ENCODE results near the gene TCERG1L.

DNA sequence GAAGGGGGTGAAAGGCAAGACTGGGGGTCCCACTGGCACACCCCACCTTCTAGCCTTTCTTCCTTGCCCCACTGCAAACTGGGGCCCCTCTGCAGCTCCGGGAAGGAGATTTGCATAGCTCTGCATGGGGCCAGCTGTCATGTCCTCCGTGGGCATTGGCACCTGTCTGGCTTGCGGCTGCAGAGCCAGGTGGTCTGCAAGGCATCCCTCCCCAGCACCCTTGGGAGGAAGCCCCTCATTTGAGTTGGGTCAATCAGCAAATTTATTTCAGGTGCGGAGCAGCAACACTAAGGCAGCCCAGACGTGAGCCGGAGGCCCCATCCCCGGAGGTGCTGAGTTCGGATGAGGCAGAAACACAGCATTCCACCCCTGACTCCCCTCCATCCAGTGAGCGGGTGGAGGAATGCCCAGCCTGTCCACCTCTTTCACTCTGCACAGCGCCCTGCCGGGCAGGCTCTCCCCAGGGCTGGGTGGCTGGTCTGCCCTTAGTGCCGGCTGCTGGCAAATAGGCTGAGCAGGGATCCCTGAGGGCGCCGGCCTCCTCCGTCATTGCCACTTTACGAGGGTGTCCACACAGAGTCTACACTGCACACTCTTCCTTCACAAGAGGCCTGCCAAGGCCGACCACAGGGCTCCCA lies 143.2 kb downstream of the TCERG1L start:
- TF ChIP-seq, protein P1, sequence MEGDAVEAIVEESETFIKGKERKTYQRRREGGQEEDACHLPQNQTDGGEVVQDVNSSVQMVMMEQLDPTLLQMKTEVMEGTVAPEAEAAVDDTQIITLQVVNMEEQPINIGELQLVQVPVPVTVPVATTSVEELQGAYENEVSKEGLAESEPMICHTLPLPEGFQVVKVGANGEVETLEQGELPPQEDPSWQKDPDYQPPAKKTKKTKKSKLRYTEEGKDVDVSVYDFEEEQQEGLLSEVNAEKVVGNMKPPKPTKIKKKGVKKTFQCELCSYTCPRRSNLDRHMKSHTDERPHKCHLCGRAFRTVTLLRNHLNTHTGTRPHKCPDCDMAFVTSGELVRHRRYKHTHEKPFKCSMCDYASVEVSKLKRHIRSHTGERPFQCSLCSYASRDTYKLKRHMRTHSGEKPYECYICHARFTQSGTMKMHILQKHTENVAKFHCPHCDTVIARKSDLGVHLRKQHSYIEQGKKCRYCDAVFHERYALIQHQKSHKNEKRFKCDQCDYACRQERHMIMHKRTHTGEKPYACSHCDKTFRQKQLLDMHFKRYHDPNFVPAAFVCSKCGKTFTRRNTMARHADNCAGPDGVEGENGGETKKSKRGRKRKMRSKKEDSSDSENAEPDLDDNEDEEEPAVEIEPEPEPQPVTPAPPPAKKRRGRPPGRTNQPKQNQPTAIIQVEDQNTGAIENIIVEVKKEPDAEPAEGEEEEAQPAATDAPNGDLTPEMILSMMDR (IDR thresholded peaks at IDR 0.05; ENCODE audit: insufficient read depth, low read length, poor library complexity, severe bottlenecking): no peak
- no peak for TF ChIP-seq EZH2phosphoT487 (conservative IDR thresholded peaks at IDR 0.05; ENCODE audit: low read length)

Data from SU-DHL-6 (cell line).